Prostate gland (tissue), 2 donors: ENCODE data around the gene PRTG.

ENCODE experiments used
- POLR2AphosphoS5 ChIP-seq: sonication (generic); formaldehyde crosslinking; IDR thresholded peaks from one replicate; pipeline ENCODE4 v1.6.1; 2017; ENCODE audit warnings: antibody characterized with exemption
- TF ChIP-seq, protein P1 (sequence below), 4 experiments: fragments of 200-600 bp in 2 of 4; fragments of 450-650 bp in 2 of 4; sonication (generic) in 2 of 4; IDR thresholded peaks; 1 replicate in 3 of 4; 2 replicates in 1 of 4; pipeline ENCODE4 v1.5.1; 2016 to 2019; ENCODE audit warnings: antibody characterized with exemption in 4 of 4, mild to moderate bottlenecking in 2 of 4, moderate library complexity in 2 of 4

DNA sequence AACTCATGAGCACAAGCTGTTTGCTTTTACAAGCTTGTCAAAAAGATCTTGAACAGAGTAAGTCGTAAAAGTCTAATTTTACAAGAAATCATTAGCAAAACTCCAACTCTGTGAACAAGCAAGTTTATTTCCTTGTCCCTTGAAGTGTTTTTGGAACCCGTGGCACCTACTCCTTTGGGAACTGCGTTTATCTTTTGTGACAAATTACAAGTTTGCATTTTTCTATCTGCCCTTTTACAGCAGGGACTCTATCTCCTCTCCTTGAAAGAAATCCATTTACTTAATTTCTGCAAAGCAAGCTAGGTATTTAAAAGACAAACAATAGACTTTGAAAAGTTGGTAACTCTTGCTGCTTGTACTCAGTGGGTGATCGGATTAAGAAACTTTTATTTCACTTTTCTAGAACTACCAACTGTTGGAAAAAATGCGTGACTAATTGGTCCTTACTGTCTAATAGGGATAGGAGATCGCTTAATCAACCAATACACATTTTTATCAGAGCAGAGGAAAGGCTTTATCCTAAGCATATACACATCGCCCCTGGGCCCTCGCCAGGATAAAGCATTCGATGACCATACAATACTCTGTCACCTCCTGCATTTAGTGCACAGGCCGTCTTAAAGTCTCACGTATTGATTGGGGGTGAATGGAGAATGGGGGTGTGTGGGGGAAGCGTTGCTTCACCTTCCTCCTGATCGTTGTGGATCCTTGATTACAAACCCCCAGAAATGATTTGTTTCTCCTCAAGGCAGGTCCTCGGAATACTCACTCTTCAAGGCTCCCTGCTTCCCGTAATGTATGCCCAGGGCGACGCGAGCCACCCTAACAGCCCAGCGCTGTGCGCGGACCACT, 1.7 kb downstream of the PRTG start:
- TF ChIP-seq, protein P1, sequence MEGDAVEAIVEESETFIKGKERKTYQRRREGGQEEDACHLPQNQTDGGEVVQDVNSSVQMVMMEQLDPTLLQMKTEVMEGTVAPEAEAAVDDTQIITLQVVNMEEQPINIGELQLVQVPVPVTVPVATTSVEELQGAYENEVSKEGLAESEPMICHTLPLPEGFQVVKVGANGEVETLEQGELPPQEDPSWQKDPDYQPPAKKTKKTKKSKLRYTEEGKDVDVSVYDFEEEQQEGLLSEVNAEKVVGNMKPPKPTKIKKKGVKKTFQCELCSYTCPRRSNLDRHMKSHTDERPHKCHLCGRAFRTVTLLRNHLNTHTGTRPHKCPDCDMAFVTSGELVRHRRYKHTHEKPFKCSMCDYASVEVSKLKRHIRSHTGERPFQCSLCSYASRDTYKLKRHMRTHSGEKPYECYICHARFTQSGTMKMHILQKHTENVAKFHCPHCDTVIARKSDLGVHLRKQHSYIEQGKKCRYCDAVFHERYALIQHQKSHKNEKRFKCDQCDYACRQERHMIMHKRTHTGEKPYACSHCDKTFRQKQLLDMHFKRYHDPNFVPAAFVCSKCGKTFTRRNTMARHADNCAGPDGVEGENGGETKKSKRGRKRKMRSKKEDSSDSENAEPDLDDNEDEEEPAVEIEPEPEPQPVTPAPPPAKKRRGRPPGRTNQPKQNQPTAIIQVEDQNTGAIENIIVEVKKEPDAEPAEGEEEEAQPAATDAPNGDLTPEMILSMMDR (IDR thresholded peaks at IDR 0.05): no peak
- TF ChIP-seq POLR2AphosphoS5: no peak
